Left lung (tissue), 10 donors: ENCODE data around the gene APOM. TPM values are rescaled to one million over a fixed set of nuclear protein-coding genes. Genes with fewer than 3 reads are reported as not detected.

Experiments
- ATAC-seq: fragments of 200-7000 bp; cut with Tn5 transposase; one replicate; pipeline ENCODE4 v1.9.1; 2020; ENCODE audit warnings: moderate library complexity
- DNase-seq, 4 donors: peaks; one replicate each; pipeline ENCODE4 v3.0.0-alpha.2; 2013 to 2020
- H3K27ac ChIP-seq, 2 donors: fragments of 200-600 bp; sonication (generic) in 1 of 2; one replicate each; pipeline versions ENCODE4 v1.5.0 to v1.8.0; 2020 to 2021
- H3K27me3 ChIP-seq, 2 donors: fragments of 200-600 bp; sonication (generic) in 1 of 2; one replicate each; pipeline versions ENCODE4 v1.5.0 to v1.8.0; 2020 to 2021
- H3K36me3 ChIP-seq, 2 donors: fragments of 200-600 bp; sonication (generic) in 1 of 2; one replicate each; pipeline versions ENCODE4 v1.5.0 to v1.8.0; 2020 to 2021
- H3K4me1 ChIP-seq, 2 donors: fragments of 200-600 bp; one replicate each; pipeline ENCODE4 v1.8.0; 2021
- H3K4me3 ChIP-seq, 2 donors: fragments of 200-600 bp; sonication (generic) in 1 of 2; one replicate each; pipeline versions ENCODE4 v1.5.0 to v1.8.0; 2020 to 2021; ENCODE audit warnings: mild to moderate bottlenecking in 1 of 2
- H3K9me3 ChIP-seq, 2 donors: fragments of 200-600 bp; sonication (generic) in 1 of 2; one replicate each; pipeline versions ENCODE4 v1.5.0 to v1.8.0; 2020 to 2021
- CTCF ChIP-seq, 2 donors: fragments of 200-600 bp; sonication (generic) in 1 of 2; IDR thresholded peaks; one replicate each; pipeline versions ENCODE4 v1.5.0 to v1.8.0; 2021; ENCODE audit warnings: antibody characterized with exemption in 2 of 2
- intact Hi-C, 2 donors: fragments of 100-400 bp; cut with DNase I; formaldehyde crosslinking; loops; one replicate each; pipeline versions ENCODE4 v1.11.2 to v1.14.2; 2022
- polyA plus RNA-seq, 6 donors: library from polyadenylated mRNA; unstranded; fragments of 120-200 nt; gene quantifications; one replicate each; pipeline ENCODE4 v1.2.1, GENCODE V29; 2013; ENCODE audit not compliant: insufficient read length in 6 of 6
- total RNA-seq, 2 donors: library from RNA; stranded (reverse); fragmentation: NEBNext Ultra II Directional; extraction: Animal tissue kit (Norgen Biotek cat#: 25700); gene quantifications; one replicate each; pipeline ENCODE4 v1.2.1, GENCODE V29; 2021
- donor health status: DM: no; HTN: yes; CAD: no.
- donor health status: DM: no; HTN: no; CAD: no.

The APOM gene
- total and polyA plus RNA-seq, 8 donors, result 1.0 to 8.0 (median 5.5) TPM

GRCh38 chr6:31681135-31681671 lies 25.5 kb downstream of the APOM start:
- intact Hi-C loops, result no loop called here
- H3K36me3 ChIP-seq, result peaks cover 0 to 23% of the 10 kb centered on the region in 2 donors
- DNase-seq (peak in 2 of 4 donors; percentile 53 to 92), ATAC-seq (peak; percentile 68)
- H3K4me1 ChIP-seq, result peaks cover 5 to 24% of the 10 kb centered on the region in 2 donors
- H3K4me3 ChIP-seq, result peak overlapping the region; percentile 38 to 50
- no peaks in the 10 kb centered on the region for H3K27me3 ChIP-seq
- no peaks in the 10 kb centered on the region for H3K9me3 ChIP-seq
- peak overlapping the region; percentile 60 to 82 for H3K27ac ChIP-seq
- TF ChIP-seq CTCF (IDR thresholded peaks at IDR 0.05), result no peak

GRCh38 chr6:31683591-31683990 lies 27.9 kb downstream of the APOM start:
- no peak for ATAC-seq
- Histone ChIP-seq H3K4me3 (no peak overlapping the region), H3K4me1 (peaks cover 5 to 24% of the 10 kb centered on the region in 2 donors), H3K9me3 (no peaks in the 10 kb centered on the region), H3K27me3 (no peaks in the 10 kb centered on the region), H3K36me3 (peaks cover 0 to 46% of the 10 kb centered on the region in 2 donors), H3K27ac (no peak overlapping the region)
- TF ChIP-seq CTCF (IDR thresholded peaks at IDR 0.05), result no peak
- intact Hi-C loops, result no loop called here
- DNase-seq, result no peak

GRCh38 chr6:31686483-31686882 lies 30.8 kb downstream of the APOM start:
- no peak overlapping the region for H3K27ac ChIP-seq
- no peak overlapping the region for H3K4me3 ChIP-seq
- TF ChIP-seq CTCF (IDR thresholded peaks at IDR 0.05), result no peak
- ATAC-seq (no peak), DNase-seq (no peak)
- no peaks in the 10 kb centered on the region for H3K27me3 ChIP-seq
- intact Hi-C loops, result no loop called here
- peaks cover 0 to 75% of the 10 kb centered on the region in 2 donors for H3K36me3 ChIP-seq
- no peaks in the 10 kb centered on the region for H3K9me3 ChIP-seq
- H3K4me1 ChIP-seq, result peaks cover 0 to 11% of the 10 kb centered on the region in 2 donors

- TF ChIP-seq CTCF (IDR thresholded peaks at IDR 0.05), result no peak
- Histone ChIP-seq H3K27me3 (no peaks in the 10 kb centered on the region), H3K27ac (no peak overlapping the region), H3K4me1 (peaks cover 0 to 6% of the 10 kb centered on the region in 2 donors), H3K36me3 (peaks cover 0 to 84% of the 10 kb centered on the region in 2 donors), H3K4me3 (no peak overlapping the region), H3K9me3 (no peaks in the 10 kb centered on the region)
- intact Hi-C loops, result no loop called here
- ATAC-seq (no peak), DNase-seq (no peak)
Observed at GRCh38 chr6:31687321-31687720, 31.6 kb downstream of the APOM start.

GRCh38 chr6:31687860-31688693 lies 32.4 kb downstream of the APOM start:
- no peak overlapping the region for H3K4me3 ChIP-seq
- no peak for ATAC-seq
- no peak for DNase-seq
- H3K9me3 ChIP-seq, result no peaks in the 10 kb centered on the region
- H3K36me3 ChIP-seq, result peaks cover 0 to 91% of the 10 kb centered on the region in 2 donors
- intact Hi-C loops, result no loop called here
- no peak overlapping the region for H3K27ac ChIP-seq
- TF ChIP-seq CTCF (IDR thresholded peaks at IDR 0.05), result no peak
- no peaks in the 10 kb centered on the region for H3K27me3 ChIP-seq
- peaks cover 0 to 4% of the 10 kb centered on the region in 2 donors for H3K4me1 ChIP-seq
